H1 (cell line): ENCODE measurements around the gene FAM222B. TPM values are rescaled to one million over a fixed set of nuclear protein-coding genes. Genes with fewer than 3 reads are reported as not detected.

Source experiments
- CTCF ChIA-PET: fragments of 300-600 bp; sonication (Branson Sonifier 250); formaldehyde crosslinking; loops from one replicate; lab custom pipeline; 2021; ENCODE audit not compliant: partially characterized antibody; lab: Charles Lee
- POLR2A ChIA-PET: fragments of 300-600 bp; sonication (Branson Sonifier 250); formaldehyde crosslinking; loops from one replicate; lab custom pipeline; 2021; ENCODE audit warnings: inconsistent platforms; ENCODE audit not compliant: partially characterized antibody; lab: Charles Lee
- DNase-seq, 2 experiments: peaks; one replicate each; pipeline versions ENCODE4 v3.0.0 to v3.0.0-alpha.2; 2010 to 2022; ENCODE audit warnings: low spot score in 2 of 2, low read depth in 1 of 2, mixed read lengths in 1 of 2
- FAIRE-seq: peaks from 2 replicates; lab custom pipeline; 2011; peaks lifted over from hg19 to GRCh38; lab: Jason Lieb, UNC
- H2AFZ ChIP-seq: 2 replicates; pipeline ENCODE4 v1.8.1; 2012; ENCODE audit warnings: low read length, inconsistent platforms
- H2AK5ac ChIP-seq: 2 replicates; pipeline ENCODE4 v1.6.1; 2013; ENCODE audit warnings: low read depth, low read length
- H2BK120ac ChIP-seq: replicated peaks from 2 replicates; pipeline ENCODE3; 2013; ENCODE audit warnings: low read depth, low read length, inconsistent platforms
- H2BK12ac ChIP-seq: 2 replicates; pipeline ENCODE4 v1.6.1; 2013; ENCODE audit warnings: low read depth, low read length
- H2BK15ac ChIP-seq: 2 replicates; pipeline ENCODE4 v1.6.1; 2013; ENCODE audit warnings: low read length
- H2BK20ac ChIP-seq: 2 replicates; pipeline ENCODE4 v1.6.1; 2013; ENCODE audit warnings: low read length
- H2BK5ac ChIP-seq: 2 replicates; pipeline ENCODE4 v1.6.1; 2013; ENCODE audit warnings: low read depth, low read length
- H3K14ac ChIP-seq: 2 replicates; pipeline ENCODE4 v1.6.1; 2013; ENCODE audit warnings: inconsistent platforms; ENCODE audit not compliant: insufficient read length
- H3K18ac ChIP-seq: 2 replicates; pipeline ENCODE4 v1.6.1; 2013; ENCODE audit warnings: low read length; ENCODE audit errors: extremely low read depth
- H3K23ac ChIP-seq: 2 replicates; pipeline ENCODE4 v1.6.1; 2013; ENCODE audit warnings: inconsistent platforms; ENCODE audit not compliant: insufficient read length
- H3K23me2 ChIP-seq: 2 replicates; pipeline ENCODE4 v1.6.1; 2013; ENCODE audit warnings: low read depth, low read length
- H3K27ac ChIP-seq: 2 replicates; pipeline ENCODE4 v1.6.1; 2011; ENCODE audit warnings: low read depth, low read length, inconsistent platforms
- H3K27me3 ChIP-seq, 4 experiments: replicated peaks in 1 of 4; 1 replicate in 1 of 4; 2 replicates in 3 of 4; pipeline versions ENCODE4 v1.6.1 to v1.8.1; 2011 to 2013; ENCODE audit warnings: low read length in 3 of 4, mild to moderate bottlenecking in 3 of 4, inconsistent platforms in 2 of 4, mixed read lengths in 2 of 4, moderate library complexity in 1 of 4; ENCODE audit not compliant: control insufficient read depth in 3 of 4, insufficient read depth in 3 of 4; ENCODE audit errors: extremely low read depth in 1 of 4
- H3K36me3 ChIP-seq, 4 experiments: 2 replicates each; pipeline versions ENCODE4 v1.6.1 to v1.8.1; 2011 to 2013; ENCODE audit warnings: mild to moderate bottlenecking in 4 of 4, low read length in 3 of 4, moderate library complexity in 2 of 4, control low read depth in 1 of 4, inconsistent platforms in 1 of 4; ENCODE audit not compliant: insufficient read depth in 4 of 4, control insufficient read depth in 2 of 4
- H3K4ac ChIP-seq: replicated peaks from 2 replicates; pipeline ENCODE3; 2013; ENCODE audit warnings: low read length, low read depth, mixed read lengths, inconsistent platforms; ENCODE audit not compliant: insufficient read length
- H3K4me1 ChIP-seq, 4 experiments: replicated peaks in 1 of 4; 1 replicate in 1 of 4; 2 replicates in 3 of 4; pipeline versions ENCODE4 v1.6.1 to v1.8.1; 2011 to 2013; ENCODE audit warnings: low read length in 3 of 4, inconsistent platforms in 2 of 4, mixed read lengths in 1 of 4; ENCODE audit not compliant: insufficient read depth in 4 of 4, control insufficient read depth in 3 of 4
- H3K4me2 ChIP-seq, 2 experiments: 2 replicates each; pipeline versions ENCODE4 v1.6.1 to v1.8.1; 2011 to 2013; ENCODE audit warnings: low read depth in 2 of 2, low read length in 2 of 2, control low read depth in 1 of 2, inconsistent platforms in 1 of 2, mild to moderate bottlenecking in 1 of 2; ENCODE audit not compliant: insufficient read depth in 1 of 2
- H3K4me3 ChIP-seq, 4 experiments: fragments of 200-600, 300-600 bp in 1 of 4; sonication (generic), shearing (Covaris generic), sonication (Bioruptor Twin) in 1 of 4; 2 replicates each; pipeline versions ENCODE4 v1.5.1 to v1.8.1; 2011 to 2016; ENCODE audit warnings: low read length in 4 of 4, low read depth in 3 of 4, control low read depth in 2 of 4, inconsistent platforms in 2 of 4, mild to moderate bottlenecking in 2 of 4, mixed read lengths in 1 of 4, moderate library complexity in 1 of 4; ENCODE audit not compliant: insufficient read depth in 2 of 4; ENCODE audit errors: extremely low read depth in 1 of 4
- H3K56ac ChIP-seq: replicated peaks from 2 replicates; pipeline ENCODE3; 2013; ENCODE audit warnings: low read depth, mild to moderate bottlenecking, mixed read lengths, low read length, inconsistent platforms; ENCODE audit not compliant: insufficient read length
- H3K79me1 ChIP-seq: 2 replicates; pipeline ENCODE4 v1.6.1; 2013; ENCODE audit warnings: low read depth, low read length, control low read depth
- H3K79me2 ChIP-seq, 2 experiments: 2 replicates each; pipeline versions ENCODE4 v1.6.1 to v1.8.1; 2012 to 2013; ENCODE audit warnings: low read length in 2 of 2, mild to moderate bottlenecking in 2 of 2, inconsistent platforms in 1 of 2; ENCODE audit not compliant: insufficient read depth in 2 of 2, control insufficient read depth in 1 of 2
- H3K9ac ChIP-seq, 4 experiments: replicated peaks in 1 of 4; 1 replicate in 1 of 4; 2 replicates in 3 of 4; pipeline versions ENCODE4 v1.6.1 to v1.8.1; 2011 to 2013; ENCODE audit warnings: low read depth in 3 of 4, low read length in 3 of 4, control low read depth in 2 of 4, mild to moderate bottlenecking in 2 of 4, moderate library complexity in 2 of 4, inconsistent platforms in 1 of 4; ENCODE audit errors: extremely low read depth in 1 of 4
- H3K9me3 ChIP-seq, 2 experiments: 2 replicates each; pipeline versions ENCODE4 v1.6.1 to v1.8.1; 2012 to 2013; ENCODE audit warnings: mild to moderate bottlenecking in 2 of 2, moderate library complexity in 2 of 2, control low read depth in 1 of 2, inconsistent platforms in 1 of 2, low read depth in 1 of 2, low read length in 1 of 2, mixed read lengths in 1 of 2; ENCODE audit not compliant: insufficient read depth in 2 of 2
- H4K20me1 ChIP-seq, 2 experiments: replicated peaks in 1 of 2; 2 replicates each; pipeline versions ENCODE3 to v1.8.1; 2011 to 2013; ENCODE audit warnings: inconsistent platforms in 2 of 2, low read length in 2 of 2, mild to moderate bottlenecking in 1 of 2; ENCODE audit not compliant: insufficient read depth in 2 of 2, control insufficient read depth in 1 of 2
- H4K5ac ChIP-seq: 2 replicates; pipeline ENCODE4 v1.6.1; 2013; ENCODE audit warnings: low read length, low read depth, mixed read lengths, inconsistent platforms; ENCODE audit not compliant: insufficient read length
- H4K8ac ChIP-seq: 2 replicates; pipeline ENCODE4 v1.8.0; 2013; ENCODE audit warnings: mild to moderate bottlenecking, moderate library complexity, low read length, inconsistent platforms; ENCODE audit not compliant: insufficient read depth; ENCODE audit errors: extremely low read depth
- H4K91ac ChIP-seq: replicated peaks from 2 replicates; pipeline ENCODE3; 2013; ENCODE audit warnings: low read length, mixed read lengths, inconsistent platforms; ENCODE audit not compliant: insufficient read length
- BACH1 ChIP-seq: IDR thresholded peaks from 2 replicates; pipeline ENCODE4 v1.6.1; 2012; ENCODE audit warnings: low read length, improper control_type of control experiment
- BCL11A ChIP-seq, 2 experiments: IDR thresholded peaks; one replicate each; pipeline ENCODE4 v1.6.1; 2011; ENCODE audit warnings: low read depth in 2 of 2, low read length in 2 of 2, mild to moderate bottlenecking in 2 of 2
- BRCA1 ChIP-seq: IDR thresholded peaks from 2 replicates; pipeline ENCODE4 v1.6.1; 2012; ENCODE audit warnings: low read depth, low read length, improper control_type of control experiment
- EGR1 ChIP-seq: IDR thresholded peaks from 2 replicates; pipeline ENCODE4 v1.6.1; 2011; ENCODE audit warnings: low read depth, low read length, borderline replicate concordance
- EP300 ChIP-seq, 2 experiments: IDR thresholded peaks; 1 replicate in 1 of 2; 2 replicates in 1 of 2; pipeline ENCODE4 v1.6.1; 2011 to 2012; ENCODE audit warnings: low read depth in 2 of 2, low read length in 2 of 2, mild to moderate bottlenecking in 2 of 2, borderline replicate concordance in 1 of 2, inconsistent platforms in 1 of 2, moderate library complexity in 1 of 2
- FOSL1 ChIP-seq: IDR thresholded peaks from 2 replicates; pipeline ENCODE4 v1.6.1; 2011; ENCODE audit warnings: mild to moderate bottlenecking, low read depth, low read length, moderate library complexity; ENCODE audit not compliant: insufficient read depth
- GTF2F1 ChIP-seq: IDR thresholded peaks from 2 replicates; pipeline ENCODE4 v1.6.1; 2012; ENCODE audit warnings: low read depth, low read length, improper control_type of control experiment, borderline replicate concordance
- JUND ChIP-seq: IDR thresholded peaks from 2 replicates; pipeline ENCODE4 v1.6.1; 2011; ENCODE audit warnings: mild to moderate bottlenecking, improper control_type of control experiment, low read length
- PHF8 ChIP-seq: fragments of 200-600 bp; sonication (generic); conservative IDR thresholded peaks from 2 replicates; pipeline ENCODE4 v1.7.1; 2012; ENCODE audit warnings: low read depth, mild to moderate bottlenecking, inconsistent platforms, low read length, moderate library complexity
- TCF12 ChIP-seq: IDR thresholded peaks from 2 replicates; pipeline ENCODE4 v1.6.1; 2011; ENCODE audit warnings: low read depth, mild to moderate bottlenecking, low read length
- WGBS, 2 experiments: shearing (Covaris generic) in 1 of 2; methylation state at CpG; one replicate each; pipeline versions ENCODE4 v1.1.6 to v1.1.7; 2013 to 2015; ENCODE audit warnings: low lambda C conversion rate in 2 of 2, mixed read lengths in 2 of 2, inconsistent platforms in 1 of 2, low coverage in 1 of 2, missing lambda C conversion rate in 1 of 2; ENCODE audit not compliant: insufficient replicate concordance in 2 of 2, insufficient coverage in 1 of 2, insufficient read length in 1 of 2; ENCODE audit errors: extremely low coverage in 1 of 2, missing lambda C conversion rate in 1 of 2; 5-methylcytosine and 5-hydroxymethylcytosine counted together
- polyA plus RNA-seq, 7 experiments: library from polyadenylated mRNA; depleted of rRNA in 3 of 7; stranded (reverse) in 5 of 7; unstranded in 2 of 7; fragments of >200 nt in 5 of 7; fragments of 200-250 nt in 2 of 7; gene quantifications; 1 replicate in 5 of 7; 2 replicates in 1 of 7; 4 replicates in 1 of 7; pipeline versions ENCODE4 v1.2.1 to v1.2.3, GENCODE V29; 2011 to 2013; ENCODE audit warnings: missing spikeins in 2 of 7, mixed read lengths in 2 of 7
- total RNA-seq: library from RNA; stranded (reverse); fragmentation: NEBNext Ultra II Directional; extraction: Animal tissue kit (Norgen Biotek cat#: 25700); gene quantifications from 2 replicates; pipeline ENCODE4 v1.2.1, GENCODE V29; 2021
- TF ChIP-seq, protein P1 (sequence below): IDR thresholded peaks from 2 replicates; pipeline ENCODE4 v1.6.1; 2012; ENCODE audit warnings: low read length, inconsistent platforms

The FAM222B gene
- total and polyA plus RNA-seq, 2 of the 8 experiments (the other 6 are each of a cell fraction or from before 2014, with no cell fraction given): 42.1 to 81.7 TPM

DNA sequence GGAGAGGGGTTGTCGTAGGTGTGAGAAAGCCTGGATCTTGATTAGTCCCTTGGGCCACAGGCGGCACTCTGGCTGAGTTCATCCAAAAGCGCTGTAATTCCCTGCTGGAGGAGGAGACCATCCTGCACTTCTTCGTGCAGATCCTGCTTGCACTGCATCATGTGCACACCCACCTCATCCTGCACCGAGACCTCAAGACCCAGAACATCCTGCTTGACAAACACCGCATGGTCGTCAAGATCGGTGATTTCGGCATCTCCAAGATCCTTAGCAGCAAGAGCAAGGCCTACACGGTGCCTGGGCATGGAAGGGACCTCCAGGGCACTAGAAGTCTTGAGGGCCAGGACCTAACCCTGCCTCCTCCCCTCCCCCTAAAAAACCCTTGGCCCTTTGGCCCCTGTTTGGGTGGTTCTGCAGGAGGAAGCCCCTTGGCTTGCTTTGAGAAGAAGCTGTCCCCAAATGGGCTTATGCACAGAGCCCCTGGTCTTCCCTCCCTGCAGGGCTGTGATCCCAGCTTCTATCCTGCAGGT is 107.8 kb downstream of the FAM222B start:
- DNase-seq (no peak), FAIRE-seq (no peak)
- Histone ChIP-seq H3K36me3 (peaks cover 9 to 17% (median 13%) of the 10 kb centered on the region in 4 experiments; a peak in 6 of 8 replicates), H2BK20ac (0 out of 2 replicates have a peak overlapping the region, but pooled peaks have one; percentile 13), H2BK12ac (no peak overlapping the region; the same call in 1 of the 2 replicates), H4K91ac (no peak overlapping the region), H3K23ac (no peak overlapping the region), H3K27ac (no peak overlapping the region), H4K5ac (no peak overlapping the region), H4K20me1 (peaks cover 0 to 5% of the 10 kb centered on the region in 2 experiments), H3K56ac (no peak overlapping the region), H2AK5ac (no peak overlapping the region), H3K4me2 (no peak overlapping the region), H2BK5ac (no peak overlapping the region), H3K79me1 (peaks cover 2% of the 10 kb centered on the region; the same call in 1 of the 2 replicates), H3K9ac (no peak overlapping the region), H2BK120ac (no peak overlapping the region), H3K4me3 (no peak overlapping the region), H4K8ac (no peak overlapping the region), H3K14ac (no peak overlapping the region), H3K23me2 (no peaks in the 10 kb centered on the region), H2BK15ac (no peak overlapping the region), H3K18ac (no peak overlapping the region), H3K79me2 (peaks cover 0 to 2% of the 10 kb centered on the region in 2 experiments; a peak in 1 of 4 replicates), H3K9me3 (no peaks in the 10 kb centered on the region), H3K4ac (no peak overlapping the region), H3K27me3 (no peaks in the 10 kb centered on the region), H2AFZ (no peak overlapping the region), H3K4me1 (no peaks in the 10 kb centered on the region)
- POLR2A ChIA-PET: interaction anchor here (0.8 to 17.6 kb wide), 4 partner anchors 10 to 15 kb away, joined by 3 to 813 read pairs (median 6); partner anchors contain the start of genes RPL23A and TRAF4
- WGBS, 2 experiments: 85% methylated on average over 10 of the region's 10 CpGs; no CpG with 5 or more reads in 1 of the 2 experiments
- CTCF ChIA-PET: interaction anchor here (0.7 to 16.9 kb wide), 6 partner anchors 8 to 144 kb away, joined by 3 to 316 read pairs (median 5); partner anchors contain the start of genes RPL23A and TLCD1
- TF ChIP-seq JUND (no peak), TCF12 (no peak), EP300 (IDR thresholded peaks at IDR 0.05; ENCODE audit: borderline replicate concordance in 1 of 2, low read depth in 2 of 2, low read length in 2 of 2) (no peak), EGR1 (no peak), PHF8 (no peak), BCL11A (IDR thresholded peaks at IDR 0.05; ENCODE audit: low read depth in 2 of 2, low read length in 2 of 2) (no peak), BRCA1 (no peak), BACH1 (no peak), GTF2F1 (no peak), FOSL1 (no peak)
- TF ChIP-seq, protein P1, sequence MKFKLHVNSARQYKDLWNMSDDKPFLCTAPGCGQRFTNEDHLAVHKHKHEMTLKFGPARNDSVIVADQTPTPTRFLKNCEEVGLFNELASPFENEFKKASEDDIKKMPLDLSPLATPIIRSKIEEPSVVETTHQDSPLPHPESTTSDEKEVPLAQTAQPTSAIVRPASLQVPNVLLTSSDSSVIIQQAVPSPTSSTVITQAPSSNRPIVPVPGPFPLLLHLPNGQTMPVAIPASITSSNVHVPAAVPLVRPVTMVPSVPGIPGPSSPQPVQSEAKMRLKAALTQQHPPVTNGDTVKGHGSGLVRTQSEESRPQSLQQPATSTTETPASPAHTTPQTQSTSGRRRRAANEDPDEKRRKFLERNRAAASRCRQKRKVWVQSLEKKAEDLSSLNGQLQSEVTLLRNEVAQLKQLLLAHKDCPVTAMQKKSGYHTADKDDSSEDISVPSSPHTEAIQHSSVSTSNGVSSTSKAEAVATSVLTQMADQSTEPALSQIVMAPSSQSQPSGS: no peak
